Osteoblast (primary cell): Measurements from ENCODE around the gene KAZN. TPM values are rescaled to one million over a fixed set of nuclear protein-coding genes. Genes with fewer than 3 reads are reported as not detected.

Experiments used
- DNase-seq: peaks from one replicate; pipeline ENCODE4 v3.0.0; 2011; ENCODE audit warnings: low spot score, mixed read lengths; ENCODE audit not compliant: insufficient read length; ENCODE audit errors: missing footprints
- H2AFZ ChIP-seq: 2 replicates; pipeline ENCODE4 v1.6.0; 2011; ENCODE audit warnings: mild to moderate bottlenecking, low read length
- H3K27ac ChIP-seq: 2 replicates; pipeline ENCODE4 v1.5.1; 2011; ENCODE audit warnings: mild to moderate bottlenecking, low read depth, low read length, moderate library complexity
- H3K27me3 ChIP-seq: 2 replicates; pipeline ENCODE4 v1.6.0; 2012; ENCODE audit warnings: mild to moderate bottlenecking, control low read depth, inconsistent platforms, low read length, moderate library complexity; ENCODE audit not compliant: insufficient read depth
- H3K36me3 ChIP-seq: 2 replicates; pipeline ENCODE4 v1.5.1; 2011; ENCODE audit warnings: mild to moderate bottlenecking, low read length, control low read depth, moderate library complexity; ENCODE audit not compliant: insufficient read depth
- H3K4me1 ChIP-seq: 2 replicates; pipeline ENCODE4 v1.5.1; 2011; ENCODE audit warnings: mild to moderate bottlenecking, low read length, control low read depth, moderate library complexity; ENCODE audit not compliant: insufficient read depth
- H3K4me2 ChIP-seq: 2 replicates; pipeline ENCODE4 v1.6.0; 2011; ENCODE audit warnings: mild to moderate bottlenecking, low read length; ENCODE audit not compliant: insufficient read depth
- H3K4me3 ChIP-seq: fragments of 200-600 bp; sonication (generic); 3 replicates; pipeline ENCODE4 v1.5.1; 2012; ENCODE audit warnings: mild to moderate bottlenecking, low read length, inconsistent platforms; ENCODE audit not compliant: insufficient read depth
- H3K79me2 ChIP-seq: 2 replicates; pipeline ENCODE4 v1.6.0; 2012; ENCODE audit warnings: mild to moderate bottlenecking, low read length, control low read depth, inconsistent platforms; ENCODE audit not compliant: insufficient read depth
- H3K9me3 ChIP-seq: 2 replicates; pipeline ENCODE4 v1.5.1; 2011; ENCODE audit warnings: low read depth, low read length, control low read depth
- H4K20me1 ChIP-seq: 2 replicates; pipeline ENCODE4 v1.6.0; 2012; ENCODE audit warnings: mild to moderate bottlenecking, low read length, control low read depth; ENCODE audit not compliant: insufficient read depth
- total RNA-seq: library from RNA; depleted of rRNA; stranded (reverse); fragments of >200 nt; gene quantifications from 2 replicates; pipeline ENCODE4 v1.2.3, GENCODE V29; 2012
- TF ChIP-seq, protein P1 (sequence below): IDR thresholded peaks from 2 replicates; pipeline ENCODE4 v1.5.1; 2011; ENCODE audit warnings: mild to moderate bottlenecking, low read depth, low read length, moderate library complexity; ENCODE audit errors: extremely low read depth

The KAZN gene
- total RNA-seq, 1 donor, result 9.0 TPM

DNA sequence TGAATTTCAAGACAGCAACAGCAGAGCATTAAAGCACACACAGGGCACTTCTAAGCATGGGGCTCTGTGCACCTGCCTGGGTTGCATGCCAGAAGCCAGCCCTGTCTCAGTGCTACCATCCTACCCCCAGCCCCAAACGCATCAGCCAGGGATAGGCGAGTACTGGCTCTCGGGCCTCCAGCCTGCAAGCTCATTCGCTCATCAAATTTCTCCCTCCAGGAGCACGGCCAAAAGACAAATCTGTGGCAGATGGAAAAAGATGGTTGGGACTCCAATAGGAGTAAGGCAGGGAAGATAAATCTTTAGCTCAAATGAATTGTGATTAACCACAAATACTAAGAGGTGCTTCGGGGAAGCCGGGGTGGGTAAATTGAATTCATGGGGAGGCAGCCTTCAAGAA, 189.6 kb downstream of the KAZN start:
- Histone ChIP-seq H3K4me2 (no peak overlapping the region), H3K27ac (no peak overlapping the region), H3K9me3 (no peaks in the 10 kb centered on the region), H3K27me3 (no peaks in the 10 kb centered on the region), H3K79me2 (no peaks in the 10 kb centered on the region), H4K20me1 (no peaks in the 10 kb centered on the region), H3K4me3 (no peak overlapping the region), H3K36me3 (no peaks in the 10 kb centered on the region), H3K4me1 (peaks cover 6% of the 10 kb centered on the region), H2AFZ (no peak overlapping the region)
- no peak for DNase-seq
- TF ChIP-seq, protein P1, sequence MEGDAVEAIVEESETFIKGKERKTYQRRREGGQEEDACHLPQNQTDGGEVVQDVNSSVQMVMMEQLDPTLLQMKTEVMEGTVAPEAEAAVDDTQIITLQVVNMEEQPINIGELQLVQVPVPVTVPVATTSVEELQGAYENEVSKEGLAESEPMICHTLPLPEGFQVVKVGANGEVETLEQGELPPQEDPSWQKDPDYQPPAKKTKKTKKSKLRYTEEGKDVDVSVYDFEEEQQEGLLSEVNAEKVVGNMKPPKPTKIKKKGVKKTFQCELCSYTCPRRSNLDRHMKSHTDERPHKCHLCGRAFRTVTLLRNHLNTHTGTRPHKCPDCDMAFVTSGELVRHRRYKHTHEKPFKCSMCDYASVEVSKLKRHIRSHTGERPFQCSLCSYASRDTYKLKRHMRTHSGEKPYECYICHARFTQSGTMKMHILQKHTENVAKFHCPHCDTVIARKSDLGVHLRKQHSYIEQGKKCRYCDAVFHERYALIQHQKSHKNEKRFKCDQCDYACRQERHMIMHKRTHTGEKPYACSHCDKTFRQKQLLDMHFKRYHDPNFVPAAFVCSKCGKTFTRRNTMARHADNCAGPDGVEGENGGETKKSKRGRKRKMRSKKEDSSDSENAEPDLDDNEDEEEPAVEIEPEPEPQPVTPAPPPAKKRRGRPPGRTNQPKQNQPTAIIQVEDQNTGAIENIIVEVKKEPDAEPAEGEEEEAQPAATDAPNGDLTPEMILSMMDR, result no peak

DNA sequence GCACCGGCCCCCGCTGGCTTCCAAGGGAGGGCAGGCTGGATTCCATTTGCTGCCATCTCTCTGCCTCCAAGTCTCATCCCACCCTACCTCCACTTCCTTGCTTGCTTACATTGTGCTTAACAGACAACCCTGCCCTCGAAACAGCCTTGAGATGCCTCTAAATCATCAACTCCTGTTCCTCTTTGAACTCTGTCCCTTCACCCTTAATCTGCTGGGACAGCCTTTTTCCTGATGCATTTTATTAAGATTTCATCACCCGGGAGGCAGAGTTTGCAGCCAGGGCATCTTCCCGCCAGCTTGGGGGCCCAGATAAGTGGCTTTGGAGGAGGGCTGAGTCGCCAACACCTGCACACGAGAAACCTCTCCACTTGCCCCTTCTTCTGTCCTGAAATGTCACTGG, 192.5 kb downstream of the KAZN start:
- DNase-seq, result no peak
- H2AFZ ChIP-seq, result no peak overlapping the region
- no peak overlapping the region for H3K4me2 ChIP-seq
- no peak overlapping the region for H3K4me3 ChIP-seq
- H3K27ac ChIP-seq, result no peak overlapping the region
- H3K27me3 ChIP-seq, result no peaks in the 10 kb centered on the region
- TF ChIP-seq, protein P1, result no peak
- H3K4me1 ChIP-seq, result peaks cover 6% of the 10 kb centered on the region
- H4K20me1 ChIP-seq, result no peaks in the 10 kb centered on the region
- no peaks in the 10 kb centered on the region for H3K79me2 ChIP-seq
- H3K9me3 ChIP-seq, result no peaks in the 10 kb centered on the region
- H3K36me3 ChIP-seq, result no peaks in the 10 kb centered on the region

DNA sequence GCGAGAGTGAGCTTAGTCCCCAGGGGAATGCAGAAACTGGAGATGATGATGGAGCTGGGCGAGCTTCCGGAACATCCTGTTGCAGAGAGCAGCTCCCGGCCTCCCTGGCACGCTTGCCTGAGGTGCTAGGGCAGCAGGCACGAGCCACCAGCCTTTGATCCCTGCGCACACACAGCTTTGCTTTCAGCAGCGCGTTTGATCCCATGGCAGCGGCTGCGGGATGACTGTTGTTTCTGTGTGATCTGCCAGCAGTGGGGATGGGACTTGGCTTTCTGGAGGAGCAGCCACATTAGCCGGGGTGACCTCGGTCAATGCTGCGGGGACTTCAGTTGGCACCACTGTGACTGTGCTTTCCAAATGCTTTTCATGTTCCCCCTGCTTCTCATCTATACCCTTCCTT, 193.2 kb downstream of the KAZN start:
- H3K4me2 ChIP-seq, result no peak overlapping the region
- no peaks in the 10 kb centered on the region for H3K9me3 ChIP-seq
- H4K20me1 ChIP-seq, result no peaks in the 10 kb centered on the region
- H3K27me3 ChIP-seq, result no peaks in the 10 kb centered on the region
- TF ChIP-seq, protein P1, result no peak
- H3K79me2 ChIP-seq, result no peaks in the 10 kb centered on the region
- peaks cover 6% of the 10 kb centered on the region for H3K4me1 ChIP-seq
- H2AFZ ChIP-seq, result no peak overlapping the region
- no peak for DNase-seq
- no peaks in the 10 kb centered on the region for H3K36me3 ChIP-seq
- H3K4me3 ChIP-seq, result no peak overlapping the region
- H3K27ac ChIP-seq, result no peak overlapping the region

DNA sequence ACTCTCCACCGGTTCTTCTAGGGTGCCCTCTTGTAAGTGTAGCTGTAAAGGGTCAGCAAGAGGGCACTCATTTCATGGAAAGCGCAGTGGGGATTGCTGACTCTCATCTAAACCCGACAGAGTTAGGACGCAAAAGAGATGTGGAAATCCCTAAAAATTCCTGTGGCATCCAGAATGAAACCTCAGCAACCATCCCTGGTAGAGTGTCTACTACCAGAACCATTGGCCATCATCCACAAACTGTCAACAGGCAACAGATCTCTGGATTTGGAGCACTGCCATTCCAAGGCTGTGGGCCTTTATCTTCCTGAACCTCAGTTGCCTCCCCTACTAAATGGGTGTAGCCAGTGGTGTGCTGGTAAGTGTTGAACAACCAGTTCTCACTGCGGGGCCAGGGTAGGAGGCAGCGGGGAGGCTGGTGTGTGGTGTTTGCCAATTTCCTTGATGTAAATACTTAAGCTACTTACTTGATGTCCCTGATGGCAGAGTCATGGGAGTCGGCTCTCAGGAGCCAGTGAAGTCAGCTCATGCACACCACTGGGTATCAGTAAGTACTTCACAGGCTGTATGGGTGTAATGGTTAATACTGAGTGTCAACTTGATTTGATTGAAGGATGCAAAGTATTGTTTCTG, 195.8 kb downstream of the KAZN start:
- Histone ChIP-seq H4K20me1 (no peaks in the 10 kb centered on the region), H3K9me3 (no peaks in the 10 kb centered on the region), H3K4me3 (no peak overlapping the region), H3K79me2 (no peaks in the 10 kb centered on the region), H2AFZ (no peak overlapping the region), H3K4me1 (peaks cover 5% of the 10 kb centered on the region), H3K27ac (no peak overlapping the region), H3K27me3 (no peaks in the 10 kb centered on the region), H3K36me3 (no peaks in the 10 kb centered on the region), H3K4me2 (no peak overlapping the region)
- no peak for DNase-seq
- TF ChIP-seq, protein P1, result no peak
